Neural progenitor cell (in vitro differentiated cells): ENCODE measurements around the gene SHPK.

Experiments used
- EZH2phosphoT487 ChIP-seq: fragments of 200-600 bp; sonication (generic); IDR thresholded peaks from 2 replicates; pipeline ENCODE4 v1.6.1; 2017; ENCODE audit warnings: antibody characterized with exemption
- TF ChIP-seq, protein P1 (sequence below): fragments of 200-600 bp; sonication (generic); IDR thresholded peaks from 2 replicates; pipeline ENCODE4 v1.5.1; 2017; ENCODE audit warnings: antibody characterized with exemption, mild to moderate bottlenecking

DNA sequence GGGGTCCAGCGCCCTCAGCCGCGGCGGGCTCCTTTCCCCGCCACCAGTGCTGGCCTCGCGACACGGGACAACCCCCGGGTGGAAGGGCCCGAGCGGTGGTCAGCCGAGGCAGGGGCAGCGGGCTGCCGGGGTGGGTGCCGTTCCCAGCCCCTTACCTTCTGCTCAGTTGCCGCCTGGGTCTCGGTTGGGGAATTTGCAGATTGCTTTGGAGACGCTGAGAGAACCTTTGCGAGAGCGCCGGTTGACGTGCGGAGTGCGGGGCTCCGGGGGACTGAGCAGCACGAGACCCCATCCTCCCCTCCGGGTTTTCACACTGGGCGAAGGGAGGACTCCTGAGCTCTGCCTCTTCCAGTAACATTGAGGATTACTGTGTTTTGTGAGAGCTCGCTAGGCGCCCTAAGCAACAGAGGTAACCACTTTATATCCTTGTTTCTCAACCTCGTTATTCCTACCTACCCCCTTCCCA lies 891 bp upstream of the SHPK start:
- TF ChIP-seq, protein P1, sequence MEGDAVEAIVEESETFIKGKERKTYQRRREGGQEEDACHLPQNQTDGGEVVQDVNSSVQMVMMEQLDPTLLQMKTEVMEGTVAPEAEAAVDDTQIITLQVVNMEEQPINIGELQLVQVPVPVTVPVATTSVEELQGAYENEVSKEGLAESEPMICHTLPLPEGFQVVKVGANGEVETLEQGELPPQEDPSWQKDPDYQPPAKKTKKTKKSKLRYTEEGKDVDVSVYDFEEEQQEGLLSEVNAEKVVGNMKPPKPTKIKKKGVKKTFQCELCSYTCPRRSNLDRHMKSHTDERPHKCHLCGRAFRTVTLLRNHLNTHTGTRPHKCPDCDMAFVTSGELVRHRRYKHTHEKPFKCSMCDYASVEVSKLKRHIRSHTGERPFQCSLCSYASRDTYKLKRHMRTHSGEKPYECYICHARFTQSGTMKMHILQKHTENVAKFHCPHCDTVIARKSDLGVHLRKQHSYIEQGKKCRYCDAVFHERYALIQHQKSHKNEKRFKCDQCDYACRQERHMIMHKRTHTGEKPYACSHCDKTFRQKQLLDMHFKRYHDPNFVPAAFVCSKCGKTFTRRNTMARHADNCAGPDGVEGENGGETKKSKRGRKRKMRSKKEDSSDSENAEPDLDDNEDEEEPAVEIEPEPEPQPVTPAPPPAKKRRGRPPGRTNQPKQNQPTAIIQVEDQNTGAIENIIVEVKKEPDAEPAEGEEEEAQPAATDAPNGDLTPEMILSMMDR = no peak
- no peak for TF ChIP-seq EZH2phosphoT487
